DOHH2 (cell line): ENCODE data around the gene PARP1.

Source experiments
- H3F3A ChIP-seq: fragments of 200-600 bp; sonication (generic), shearing (Covaris generic); 2 replicates; pipeline ENCODE4 v1.6.0; 2016; ENCODE audit warnings: antibody characterized with exemption, mild to moderate bottlenecking; ENCODE audit not compliant: control insufficient read depth, insufficient read depth
- H3K27ac ChIP-seq: fragments of 200-600 bp; sonication (generic); 2 replicates; pipeline ENCODE4 v1.5.1; 2014; ENCODE audit warnings: low read depth, mild to moderate bottlenecking, low read length, moderate library complexity
- H3K27me3 ChIP-seq: fragments of 200-600 bp; sonication (generic); 2 replicates; pipeline ENCODE4 v1.6.1; 2014; ENCODE audit warnings: mild to moderate bottlenecking, low read length, mixed read lengths; ENCODE audit not compliant: control insufficient read depth
- H3K36me3 ChIP-seq: fragments of 200-600 bp; sonication (generic); 2 replicates; pipeline ENCODE4 v1.6.1; 2014; ENCODE audit warnings: mild to moderate bottlenecking, low read length, moderate library complexity, mixed read lengths; ENCODE audit not compliant: control insufficient read depth
- H3K4me1 ChIP-seq: fragments of 200-600 bp; sonication (generic); 2 replicates; pipeline ENCODE4 v1.6.1; 2014; ENCODE audit warnings: mild to moderate bottlenecking, low read length, mixed read lengths; ENCODE audit not compliant: control insufficient read depth
- H3K4me2 ChIP-seq: fragments of 200-600 bp; sonication (generic); 2 replicates; pipeline ENCODE4 v1.6.0; 2014; ENCODE audit warnings: mild to moderate bottlenecking, low read length, moderate library complexity
- H3K4me3 ChIP-seq: fragments of 200-600 bp; sonication (generic); 2 replicates; pipeline ENCODE4 v1.5.1; 2014; ENCODE audit warnings: mild to moderate bottlenecking, low read length, mixed read lengths
- H3K79me2 ChIP-seq: fragments of 200-600 bp; sonication (generic); 2 replicates; pipeline ENCODE4 v1.6.1; 2014; ENCODE audit warnings: mild to moderate bottlenecking, low read length, mixed read lengths; ENCODE audit not compliant: control insufficient read depth
- H3K9me2 ChIP-seq: fragments of 200-600 bp; sonication (generic); replicated peaks from 2 replicates; pipeline ENCODE4 v1.6.1; 2014; ENCODE audit warnings: mild to moderate bottlenecking, low read length, mixed read lengths; ENCODE audit not compliant: control insufficient read depth
- H3K9me3 ChIP-seq: fragments of 200-600 bp; sonication (generic); 2 replicates; pipeline ENCODE4 v1.6.1; 2014; ENCODE audit warnings: antibody characterized with exemption, low read length, mixed read lengths; ENCODE audit not compliant: control insufficient read depth, insufficient read depth
- H4K20me1 ChIP-seq: fragments of 200-600 bp; sonication (generic); 2 replicates; pipeline ENCODE4 v1.6.0; 2014; ENCODE audit warnings: low read depth, mild to moderate bottlenecking, antibody characterized with exemption, low read length, moderate library complexity; ENCODE audit not compliant: control insufficient read depth, insufficient read depth
- EZH2phosphoT487 ChIP-seq: fragments of 200-600 bp; sonication (generic); IDR thresholded peaks from 2 replicates; pipeline ENCODE4 v1.6.1; 2017; ENCODE audit warnings: borderline replicate concordance, mild to moderate bottlenecking, antibody characterized with exemption, low read length, moderate library complexity, mixed read lengths
- TF ChIP-seq, protein P1 (sequence below): fragments of 200-600 bp; sonication (generic); IDR thresholded peaks from one replicate; pipeline ENCODE4 v1.5.1; 2014; ENCODE audit warnings: antibody characterized with exemption, mild to moderate bottlenecking, low read depth, low read length; ENCODE audit not compliant: poor library complexity, severe bottlenecking

PARP1 gene

GRCh38 chr1:226370144-226370923 is 37.6 kb downstream of the PARP1 start:
- Histone ChIP-seq H3K27me3 (no peaks in the 10 kb centered on the region), H3F3A (peaks cover 13% of the 10 kb centered on the region), H3K9me2 (no peaks in the 10 kb centered on the region), H3K79me2 (peaks cover 67% of the 10 kb centered on the region), H3K4me3 (peak overlapping the region; percentile 53), H3K27ac (peak overlapping the region; percentile 71), H3K36me3 (peaks cover 100% of the 10 kb centered on the region), H3K4me1 (peaks cover 68% of the 10 kb centered on the region), H3K9me3 (no peaks in the 10 kb centered on the region), H3K4me2 (peak overlapping the region; percentile 69), H4K20me1 (peaks cover 10% of the 10 kb centered on the region; the same call in 1 of the 2 replicates)
- TF ChIP-seq EZH2phosphoT487 = no peak

DNA sequence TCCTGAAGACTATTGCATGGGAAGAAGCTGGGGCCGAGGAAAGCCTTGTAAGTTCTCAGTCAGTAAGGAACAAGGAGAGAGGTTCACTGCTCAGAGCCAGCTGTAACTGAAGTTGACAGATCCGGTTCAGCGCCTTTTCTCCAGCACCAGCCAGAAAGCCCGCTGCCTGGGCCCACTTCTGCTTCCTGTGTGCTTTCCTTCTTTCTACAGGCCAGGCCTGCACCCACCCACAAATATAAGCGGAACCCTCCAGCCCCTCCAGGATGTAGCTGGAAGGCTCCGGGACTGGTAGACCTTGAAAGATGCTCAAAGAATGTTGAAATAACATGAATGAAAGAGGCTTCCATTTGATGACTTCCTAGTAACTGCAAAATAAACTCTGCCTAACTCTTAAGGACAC is 38.8 kb downstream of the PARP1 start:
- Histone ChIP-seq H3K4me2 (peak overlapping the region; percentile 69; the same call in 1 of the 2 replicates), H3K27me3 (no peaks in the 10 kb centered on the region), H3K4me1 (peaks cover 56% of the 10 kb centered on the region), H3K9me3 (no peaks in the 10 kb centered on the region), H3K4me3 (no peak overlapping the region), H3F3A (peaks cover 9% of the 10 kb centered on the region), H3K27ac (peak overlapping the region; percentile 71), H3K79me2 (peaks cover 55% of the 10 kb centered on the region), H3K36me3 (peaks cover 100% of the 10 kb centered on the region), H3K9me2 (no peaks in the 10 kb centered on the region), H4K20me1 (peaks cover 5% of the 10 kb centered on the region; the same call in 1 of the 2 replicates)
- TF ChIP-seq, protein P1, sequence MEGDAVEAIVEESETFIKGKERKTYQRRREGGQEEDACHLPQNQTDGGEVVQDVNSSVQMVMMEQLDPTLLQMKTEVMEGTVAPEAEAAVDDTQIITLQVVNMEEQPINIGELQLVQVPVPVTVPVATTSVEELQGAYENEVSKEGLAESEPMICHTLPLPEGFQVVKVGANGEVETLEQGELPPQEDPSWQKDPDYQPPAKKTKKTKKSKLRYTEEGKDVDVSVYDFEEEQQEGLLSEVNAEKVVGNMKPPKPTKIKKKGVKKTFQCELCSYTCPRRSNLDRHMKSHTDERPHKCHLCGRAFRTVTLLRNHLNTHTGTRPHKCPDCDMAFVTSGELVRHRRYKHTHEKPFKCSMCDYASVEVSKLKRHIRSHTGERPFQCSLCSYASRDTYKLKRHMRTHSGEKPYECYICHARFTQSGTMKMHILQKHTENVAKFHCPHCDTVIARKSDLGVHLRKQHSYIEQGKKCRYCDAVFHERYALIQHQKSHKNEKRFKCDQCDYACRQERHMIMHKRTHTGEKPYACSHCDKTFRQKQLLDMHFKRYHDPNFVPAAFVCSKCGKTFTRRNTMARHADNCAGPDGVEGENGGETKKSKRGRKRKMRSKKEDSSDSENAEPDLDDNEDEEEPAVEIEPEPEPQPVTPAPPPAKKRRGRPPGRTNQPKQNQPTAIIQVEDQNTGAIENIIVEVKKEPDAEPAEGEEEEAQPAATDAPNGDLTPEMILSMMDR = no peak

- Histone ChIP-seq H3K27ac (no peak overlapping the region), H3F3A (peaks cover 3% of the 10 kb centered on the region)
Observed at GRCh38 chr1:226366290-226366689, 41.6 kb downstream of the PARP1 start.

More at GRCh38 chr1:226366290-226366689, 41.6 kb downstream of the PARP1 start:
- H3K4me3 ChIP-seq = no peak overlapping the region
- no peak overlapping the region for H3K4me2 ChIP-seq
- H4K20me1 ChIP-seq = peaks cover 3% of the 10 kb centered on the region; the same call in 1 of the 2 replicates
- no peaks in the 10 kb centered on the region for H3K9me2 ChIP-seq
- peaks cover 27% of the 10 kb centered on the region for H3K4me1 ChIP-seq
- H3K36me3 ChIP-seq = peaks cover 100% of the 10 kb centered on the region
- H3K27me3 ChIP-seq = no peaks in the 10 kb centered on the region
- peaks cover 27% of the 10 kb centered on the region for H3K79me2 ChIP-seq
- no peaks in the 10 kb centered on the region for H3K9me3 ChIP-seq
- TF ChIP-seq, protein P1 = no peak
- TF ChIP-seq EZH2phosphoT487 = no peak
